H1 (cell line): ENCODE data around the gene GIT1.

Experiments used
- CHD2 ChIP-seq: IDR thresholded peaks from 2 replicates; pipeline ENCODE4 v1.6.1; 2012; ENCODE audit warnings: low read length, improper control_type of control experiment
- FOSL1 ChIP-seq: IDR thresholded peaks from 2 replicates; pipeline ENCODE4 v1.6.1; 2011; ENCODE audit warnings: mild to moderate bottlenecking, low read depth, low read length, moderate library complexity; ENCODE audit not compliant: insufficient read depth
- POLR2A ChIP-seq, 2 experiments: IDR thresholded peaks; 1 replicate in 1 of 2; 2 replicates in 1 of 2; pipeline ENCODE4 v1.6.1; 2011; ENCODE audit warnings: low read depth in 2 of 2, low read length in 2 of 2, mild to moderate bottlenecking in 2 of 2; ENCODE audit errors: control extremely low read depth in 1 of 2
- POLR2AphosphoS5 ChIP-seq: IDR thresholded peaks from 2 replicates; pipeline ENCODE4 v1.6.1; 2011; ENCODE audit warnings: low read depth, low read length
- RAD21 ChIP-seq, 2 experiments: IDR thresholded peaks in 1 of 2; conservative IDR thresholded peaks in 1 of 2; 2 replicates each; pipeline ENCODE4 v1.6.1; 2011; ENCODE audit warnings: low read depth in 2 of 2, low read length in 2 of 2, improper control_type of control experiment in 1 of 2, inconsistent platforms in 1 of 2, mild to moderate bottlenecking in 1 of 2, moderate library complexity in 1 of 2
- TCF12 ChIP-seq: IDR thresholded peaks from 2 replicates; pipeline ENCODE4 v1.6.1; 2011; ENCODE audit warnings: low read depth, mild to moderate bottlenecking, low read length
- TEAD4 ChIP-seq: IDR thresholded peaks from 2 replicates; pipeline ENCODE4 v1.6.1; 2012; ENCODE audit warnings: low read depth, low read length, inconsistent platforms, mixed read lengths
- TF ChIP-seq, protein P1 (sequence below): IDR thresholded peaks from 2 replicates; pipeline ENCODE4 v1.6.1; 2011; ENCODE audit warnings: low read length, improper control_type of control experiment
- TF ChIP-seq, protein P2 (sequence below): IDR thresholded peaks from 2 replicates; pipeline ENCODE4 v1.6.1; 2012; ENCODE audit warnings: inconsistent platforms

DNA sequence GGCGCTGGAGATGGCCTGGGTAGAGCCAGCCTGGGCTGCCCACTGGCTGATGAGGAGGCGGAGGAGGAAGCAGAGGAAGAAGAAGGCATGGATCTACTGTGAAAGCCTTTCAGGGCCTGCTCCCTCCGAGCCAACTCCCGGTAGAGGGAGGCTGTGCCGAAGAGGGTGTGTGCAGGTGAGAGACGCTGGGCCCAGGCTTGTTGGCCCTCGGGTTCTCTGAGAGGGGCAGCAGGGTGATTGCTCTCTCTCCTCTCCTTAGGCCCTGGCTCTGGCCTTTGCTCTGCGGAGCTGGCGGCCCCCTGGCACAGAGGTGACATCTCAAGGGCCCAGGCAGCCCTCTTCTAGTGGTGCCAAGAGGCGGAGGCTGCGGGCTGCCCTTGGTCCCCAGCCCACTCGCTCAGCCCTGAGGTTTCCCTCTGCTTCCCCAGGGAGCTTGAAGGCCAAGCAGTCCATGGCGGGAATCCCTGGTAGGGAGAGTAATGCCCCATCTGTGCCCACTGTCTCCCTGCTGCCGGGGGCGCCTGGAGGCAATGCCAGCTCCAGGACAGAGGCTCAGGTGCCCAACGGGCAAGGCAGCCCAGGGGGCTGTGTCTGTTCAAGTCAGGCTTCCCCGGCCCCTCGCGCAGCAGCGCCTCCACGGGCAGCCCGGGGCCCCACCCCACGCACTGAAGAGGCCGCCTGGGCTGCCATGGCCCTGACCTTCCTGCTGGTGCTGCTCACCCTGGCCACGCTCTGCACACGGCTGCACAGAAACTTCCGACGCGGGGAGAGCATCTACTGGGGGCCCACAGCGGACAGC lies 17.4 kb downstream of the GIT1 start:
- TF ChIP-seq, protein P1, sequence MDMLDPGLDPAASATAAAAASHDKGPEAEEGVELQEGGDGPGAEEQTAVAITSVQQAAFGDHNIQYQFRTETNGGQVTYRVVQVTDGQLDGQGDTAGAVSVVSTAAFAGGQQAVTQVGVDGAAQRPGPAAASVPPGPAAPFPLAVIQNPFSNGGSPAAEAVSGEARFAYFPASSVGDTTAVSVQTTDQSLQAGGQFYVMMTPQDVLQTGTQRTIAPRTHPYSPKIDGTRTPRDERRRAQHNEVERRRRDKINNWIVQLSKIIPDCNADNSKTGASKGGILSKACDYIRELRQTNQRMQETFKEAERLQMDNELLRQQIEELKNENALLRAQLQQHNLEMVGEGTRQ = no peak
- TF ChIP-seq, protein P2, sequence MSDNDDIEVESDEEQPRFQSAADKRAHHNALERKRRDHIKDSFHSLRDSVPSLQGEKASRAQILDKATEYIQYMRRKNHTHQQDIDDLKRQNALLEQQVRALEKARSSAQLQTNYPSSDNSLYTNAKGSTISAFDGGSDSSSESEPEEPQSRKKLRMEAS = no peak
- no peak for TF ChIP-seq RAD21 (IDR thresholded peaks at IDR 0.05 in 1 of 2, conservative IDR thresholded peaks at IDR 0.05 in 1 of 2; ENCODE audit: low read depth in 2 of 2, low read length in 2 of 2)
- no peak for TF ChIP-seq TEAD4
- TF ChIP-seq POLR2AphosphoS5 = no peak
- TF ChIP-seq POLR2A (IDR thresholded peaks at IDR 0.05; ENCODE audit: control extremely low read depth in 1 of 2, low read depth in 2 of 2, low read length in 2 of 2) = no peak
- no peak for TF ChIP-seq CHD2
- TF ChIP-seq TCF12 = no peak
- no peak for TF ChIP-seq FOSL1
